Memory B cell (primary cell): ENCODE measurements around the gene BCAP31.
"Not testable (repeated sequence)": the region's sequence is repeated elsewhere in the genome, so short reads cannot be mapped to it uniquely, and the experiment has no call there.

ENCODE experiments used
- ATAC-seq: fragments of 150-1000 bp; cut with Tn5 transposase; 2 replicates; pipeline ENCODE4 v1.10.0; 2021; ENCODE audit warnings: low read depth, mild to moderate bottlenecking, moderate library complexity
- DNase-seq, 2 donors: peaks; one replicate each; pipeline ENCODE4 v3.0.0; 2022; ENCODE audit warnings: low spot score in 2 of 2
- H3K27ac Mint-ChIP-seq: one replicate; pipeline ENCODE4 v1.8.0; 2022; ENCODE audit warnings: mild to moderate bottlenecking, moderate library complexity, mixed read lengths
- H3K27me3 Mint-ChIP-seq: one replicate; pipeline ENCODE4 v1.8.0; 2022; ENCODE audit warnings: mixed read lengths
- H3K36me3 Mint-ChIP-seq: one replicate; pipeline ENCODE4 v1.8.0; 2022; ENCODE audit warnings: mild to moderate bottlenecking, mixed read lengths
- H3K4me1 Mint-ChIP-seq: one replicate; pipeline ENCODE4 v1.8.0; 2022; ENCODE audit warnings: mixed read lengths
- H3K4me3 Mint-ChIP-seq: one replicate; pipeline ENCODE4 v1.8.0; 2022; ENCODE audit warnings: mild to moderate bottlenecking, moderate library complexity, mixed read lengths
- H3K9me3 Mint-ChIP-seq: one replicate; pipeline ENCODE4 v1.8.0; 2022; ENCODE audit warnings: mixed read lengths

Gene BCAP31

GRCh38 chrX:153693216-153694086 is 30.7 kb downstream of the BCAP31 start:
- DNase-seq (no peak), ATAC-seq (no peak)
- Mint-ChIP-seq H3K36me3 (peaks cover 8% of the 10 kb centered on the region), H3K27ac (no peak overlapping the region), H3K4me3 (no peak overlapping the region), H3K4me1 (no peaks in the 10 kb centered on the region), H3K27me3 (no peaks in the 10 kb centered on the region), H3K9me3 (no peaks in the 10 kb centered on the region)

- no peak for DNase-seq
- Mint-ChIP-seq H3K27me3 (no peaks in the 10 kb centered on the region), H3K4me3 (no peak overlapping the region), H3K4me1 (no peaks in the 10 kb centered on the region), H3K27ac (no peak overlapping the region), H3K36me3 (peaks cover 8% of the 10 kb centered on the region), H3K9me3 (no peaks in the 10 kb centered on the region)
- no peak for ATAC-seq
Observed at GRCh38 chrX:153692611-153693156, 31.5 kb downstream of the BCAP31 start.

GRCh38 chrX:153692003-153692402 is 32.2 kb downstream of the BCAP31 start:
- peaks cover 2% of the 10 kb centered on the region for H3K4me1 Mint-ChIP-seq
- no peak overlapping the region for H3K27ac Mint-ChIP-seq
- H3K27me3 Mint-ChIP-seq = no peaks in the 10 kb centered on the region
- ATAC-seq (no peak), DNase-seq (no peak)
- no peaks in the 10 kb centered on the region for H3K9me3 Mint-ChIP-seq
- no peak overlapping the region for H3K4me3 Mint-ChIP-seq
- H3K36me3 Mint-ChIP-seq = peaks cover 2% of the 10 kb centered on the region

GRCh38 chrX:153691032-153691827 is 33.0 kb downstream of the BCAP31 start:
- not testable (repeated sequence) for DNase-seq, H3K36me3 Mint-ChIP-seq, ATAC-seq, H3K4me3 Mint-ChIP-seq, H3K27me3 Mint-ChIP-seq, H3K27ac Mint-ChIP-seq, H3K9me3 Mint-ChIP-seq, H3K4me1 Mint-ChIP-seq

GRCh38 chrX:153690466-153690865 is 33.7 kb downstream of the BCAP31 start:
- H3K9me3 Mint-ChIP-seq = no peaks in the 10 kb centered on the region
- no peak overlapping the region for H3K4me3 Mint-ChIP-seq
- peaks cover 2% of the 10 kb centered on the region for H3K4me1 Mint-ChIP-seq
- peaks cover 2% of the 10 kb centered on the region for H3K36me3 Mint-ChIP-seq
- peaks cover 3% of the 10 kb centered on the region for H3K27me3 Mint-ChIP-seq
- no peak overlapping the region for H3K27ac Mint-ChIP-seq
- DNase-seq (no peak), ATAC-seq (no peak)

- Mint-ChIP-seq H3K4me1 (peaks cover 2% of the 10 kb centered on the region), H3K4me3 (no peak overlapping the region), H3K36me3 (peaks cover 2% of the 10 kb centered on the region), H3K27ac (no peak overlapping the region), H3K9me3 (no peaks in the 10 kb centered on the region), H3K27me3 (peaks cover 3% of the 10 kb centered on the region)
- ATAC-seq (no peak), DNase-seq (no peak)
Observed at GRCh38 chrX:153689654-153690465, 34.3 kb downstream of the BCAP31 start.

GRCh38 chrX:153688911-153689590 is 35.1 kb downstream of the BCAP31 start:
- Mint-ChIP-seq H3K4me3 (no peak overlapping the region), H3K27me3 (peaks cover 3% of the 10 kb centered on the region), H3K36me3 (no peaks in the 10 kb centered on the region)

GRCh38 chrX:153688506-153688905 is 35.7 kb downstream of the BCAP31 start:
- Mint-ChIP-seq H3K9me3 (peaks cover 2% of the 10 kb centered on the region), H3K4me1 (peaks cover 2% of the 10 kb centered on the region), H3K4me3 (no peak overlapping the region), H3K27me3 (peaks cover 3% of the 10 kb centered on the region), H3K36me3 (no peaks in the 10 kb centered on the region), H3K27ac (no peak overlapping the region)
- DNase-seq = no peak
- no peak for ATAC-seq

More at GRCh38 chrX:153688911-153689590, 35.1 kb downstream of the BCAP31 start:
- DNase-seq (no peak), ATAC-seq (no peak)
- Mint-ChIP-seq H3K9me3 (no peaks in the 10 kb centered on the region), H3K27ac (no peak overlapping the region), H3K4me1 (peaks cover 2% of the 10 kb centered on the region)

- ATAC-seq = peak; percentile 46
- no peak for DNase-seq
- H3K36me3 Mint-ChIP-seq = no peaks in the 10 kb centered on the region
- H3K27me3 Mint-ChIP-seq = peaks cover 3% of the 10 kb centered on the region
- peaks cover 2% of the 10 kb centered on the region for H3K9me3 Mint-ChIP-seq
- no peak overlapping the region for H3K4me3 Mint-ChIP-seq
- H3K27ac Mint-ChIP-seq = no peak overlapping the region
- H3K4me1 Mint-ChIP-seq = peaks cover 2% of the 10 kb centered on the region
Observed at GRCh38 chrX:153688071-153688470, 36.1 kb downstream of the BCAP31 start.

GRCh38 chrX:153687121-153688039 is 36.8 kb downstream of the BCAP31 start, which contains the start of gene SLC6A8:
Gene SLC6A8 (plus strand): TSS chrX:153687926. CDS start chrX:153688575, 649 bp downstream.
- H3K36me3 Mint-ChIP-seq = no peaks in the 10 kb centered on the region
- H3K9me3 Mint-ChIP-seq = peaks cover 2% of the 10 kb centered on the region
- DNase-seq (peak in 1 of 2 donors; percentile 39), ATAC-seq (peak; percentile 55)
- H3K4me3 Mint-ChIP-seq = peak within 1 kb of the TSS; percentile 94
- peaks cover 2% of the 10 kb centered on the region for H3K4me1 Mint-ChIP-seq
- no peak within 1 kb of the TSS for H3K27ac Mint-ChIP-seq
- peaks cover 3% of the 10 kb centered on the region for H3K27me3 Mint-ChIP-seq

- H3K27me3 Mint-ChIP-seq = peaks cover 3% of the 10 kb centered on the region
- no peak for DNase-seq
- no peaks in the 10 kb centered on the region for H3K36me3 Mint-ChIP-seq
- peaks cover 2% of the 10 kb centered on the region for H3K9me3 Mint-ChIP-seq
- ATAC-seq = no peak
- no peak overlapping the region for H3K27ac Mint-ChIP-seq
- peaks cover 2% of the 10 kb centered on the region for H3K4me1 Mint-ChIP-seq
- H3K4me3 Mint-ChIP-seq = peak overlapping the region; percentile 29
Observed at GRCh38 chrX:153686711-153687110, 37.5 kb downstream of the BCAP31 start.
